ENCODE data around the gene RNF148. TPM values are rescaled to one million over a fixed set of nuclear protein-coding genes. Genes with fewer than 3 reads are reported as not detected.

Gene RNF148
- total RNA-seq, 4 donors from 2014 or later: 0.96 to 15.0 (median 1.5) TPM

DNA sequence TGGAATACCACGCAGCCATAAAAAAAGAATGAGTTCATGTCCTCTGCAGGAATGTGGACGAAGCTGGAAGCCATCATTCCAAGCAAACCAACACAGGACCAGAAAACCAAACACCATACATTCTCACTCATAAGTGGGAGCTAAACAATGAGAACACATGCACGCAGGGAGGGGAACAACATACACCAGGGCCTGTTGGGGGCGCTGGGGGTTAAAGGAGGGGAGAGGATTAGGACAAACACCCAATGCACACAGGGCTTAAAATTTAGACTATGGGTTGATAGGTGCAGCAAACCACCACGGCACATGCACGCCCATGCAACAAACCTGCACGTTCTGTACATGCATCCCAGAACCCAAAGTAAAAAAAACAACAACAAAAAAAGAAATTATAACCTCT is 27.1 kb downstream of the RNF148 start:
- WGBS, 2 donors (ENCODE audit: low coverage in 1 of 2): 81 to 88% methylated on average over 2 to 7 of the region's 7 CpGs
- intact Hi-C loops (cut with DNase I; ENCODE audit: low total_unique reads) (no loop called here), in situ Hi-C loops (cut with MboI; ENCODE audit: low pct_ligation_motif_present in 1 of 4, low pct_unique_long_range_greater_than_20kb in 1 of 4, low sequenced_read_pairs in 3 of 4) (loop anchor here in 1 of 4 donors (25.0 kb wide), 1 partner anchor 88 kb away; no protein-coding TSS in a partner anchor)
- no peak for TF ChIP-seq EP300 (IDR thresholded peaks at IDR 0.05; ENCODE audit: low read depth)
- TF ChIP-seq POLR2AphosphoS5 (IDR thresholded peaks at IDR 0.05): no peak
- TF ChIP-seq, protein P1, sequence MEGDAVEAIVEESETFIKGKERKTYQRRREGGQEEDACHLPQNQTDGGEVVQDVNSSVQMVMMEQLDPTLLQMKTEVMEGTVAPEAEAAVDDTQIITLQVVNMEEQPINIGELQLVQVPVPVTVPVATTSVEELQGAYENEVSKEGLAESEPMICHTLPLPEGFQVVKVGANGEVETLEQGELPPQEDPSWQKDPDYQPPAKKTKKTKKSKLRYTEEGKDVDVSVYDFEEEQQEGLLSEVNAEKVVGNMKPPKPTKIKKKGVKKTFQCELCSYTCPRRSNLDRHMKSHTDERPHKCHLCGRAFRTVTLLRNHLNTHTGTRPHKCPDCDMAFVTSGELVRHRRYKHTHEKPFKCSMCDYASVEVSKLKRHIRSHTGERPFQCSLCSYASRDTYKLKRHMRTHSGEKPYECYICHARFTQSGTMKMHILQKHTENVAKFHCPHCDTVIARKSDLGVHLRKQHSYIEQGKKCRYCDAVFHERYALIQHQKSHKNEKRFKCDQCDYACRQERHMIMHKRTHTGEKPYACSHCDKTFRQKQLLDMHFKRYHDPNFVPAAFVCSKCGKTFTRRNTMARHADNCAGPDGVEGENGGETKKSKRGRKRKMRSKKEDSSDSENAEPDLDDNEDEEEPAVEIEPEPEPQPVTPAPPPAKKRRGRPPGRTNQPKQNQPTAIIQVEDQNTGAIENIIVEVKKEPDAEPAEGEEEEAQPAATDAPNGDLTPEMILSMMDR (IDR thresholded peaks at IDR 0.05): no peak
- TF ChIP-seq POLR2A (IDR thresholded peaks at IDR 0.05): no peak
- Histone ChIP-seq H3K27ac (no peak overlapping the region), H3K27me3 (no peaks in the 10 kb centered on the region), H3K9me3 (no peaks in the 10 kb centered on the region), H3K4me1 (peaks cover 0 to 5% (median 0%) of the 10 kb centered on the region in 4 donors), H3K4me3 (no peak overlapping the region), H3K36me3 (no peaks in the 10 kb centered on the region)
- DNase-seq: no peak

DNA sequence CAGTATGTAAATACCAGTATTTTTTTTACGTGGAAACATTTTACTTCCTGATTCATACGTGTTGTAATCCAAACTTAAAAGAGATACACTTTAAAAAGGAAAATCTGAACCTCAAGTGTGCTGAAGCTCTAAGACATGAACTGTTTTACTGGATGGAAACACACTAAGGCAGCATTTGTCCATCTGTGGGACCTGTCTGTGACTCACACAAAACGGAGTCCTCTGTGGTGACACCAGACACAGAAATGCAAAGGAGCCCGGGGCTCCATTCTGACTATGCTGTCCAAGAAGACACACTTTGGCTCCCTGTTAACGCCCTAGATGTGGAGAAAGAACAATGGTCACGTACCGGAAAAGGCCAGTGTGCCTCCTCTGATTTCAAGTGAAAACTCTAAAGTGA is 27.7 kb downstream of the RNF148 start:
- Histone ChIP-seq H3K36me3 (no peaks in the 10 kb centered on the region), H3K4me3 (no peak overlapping the region), H3K9me3 (no peaks in the 10 kb centered on the region), H3K4me1 (peaks cover 0 to 5% (median 0%) of the 10 kb centered on the region in 4 donors), H3K27ac (no peak overlapping the region), H3K27me3 (no peaks in the 10 kb centered on the region)
- TF ChIP-seq POLR2AphosphoS5 (IDR thresholded peaks at IDR 0.05) (no peak), POLR2A (IDR thresholded peaks at IDR 0.05) (no peak), EP300 (IDR thresholded peaks at IDR 0.05; ENCODE audit: low read depth) (no peak)
- TF ChIP-seq, protein P1 (IDR thresholded peaks at IDR 0.05): no peak
- no peak for DNase-seq
- in situ Hi-C loops (cut with MboI; ENCODE audit: low pct_ligation_motif_present in 1 of 4, low pct_unique_long_range_greater_than_20kb in 1 of 4, low sequenced_read_pairs in 3 of 4): loop anchor here in 1 of 4 donors (25.0 kb wide), 1 partner anchor 88 kb away; no protein-coding TSS in a partner anchor
- intact Hi-C loops (cut with DNase I; ENCODE audit: low total_unique reads): no loop called here
- 41 to 61% methylated on average over 6 to 7 of the region's 7 CpGs for WGBS, 2 donors (ENCODE audit: low coverage in 1 of 2)

DNA sequence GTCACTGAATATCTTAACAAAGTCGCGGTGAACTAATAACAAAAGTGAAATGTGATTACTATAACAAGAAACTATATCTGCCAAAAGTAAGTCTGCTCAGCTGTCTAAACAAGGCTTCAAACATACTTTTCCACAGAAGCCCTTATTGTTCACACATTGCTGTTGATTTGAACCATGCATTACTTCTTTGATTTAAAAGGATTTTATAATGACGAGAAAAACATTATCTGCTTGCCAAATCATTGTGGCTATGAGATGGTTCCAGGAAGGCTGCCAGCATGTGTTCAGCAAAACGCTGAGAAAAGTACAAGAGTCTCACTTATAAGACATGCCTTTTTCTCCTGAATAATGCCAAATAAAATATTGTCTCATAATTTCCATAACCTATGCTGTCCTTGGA is 28.2 kb downstream of the RNF148 start:
- in situ Hi-C loops (cut with MboI; ENCODE audit: low pct_ligation_motif_present in 1 of 4, low pct_unique_long_range_greater_than_20kb in 1 of 4, low sequenced_read_pairs in 3 of 4): no loop called here
- peaks cover 0 to 3% (median 0%) of the 10 kb centered on the region in 4 donors for H3K4me1 ChIP-seq
- TF ChIP-seq, protein P1 (IDR thresholded peaks at IDR 0.05): no peak
- TF ChIP-seq EP300 (IDR thresholded peaks at IDR 0.05; ENCODE audit: low read depth) (no peak), POLR2A (IDR thresholded peaks at IDR 0.05) (no peak), POLR2AphosphoS5 (IDR thresholded peaks at IDR 0.05) (no peak)
- no peaks in the 10 kb centered on the region for H3K36me3 ChIP-seq
- no peaks in the 10 kb centered on the region for H3K9me3 ChIP-seq
- WGBS, 2 donors (ENCODE audit: low coverage in 1 of 2): 24 to 30% methylated on average over 4 of the region's 4 CpGs
- H3K27ac ChIP-seq: no peak overlapping the region
- intact Hi-C loops (cut with DNase I; ENCODE audit: low total_unique reads): no loop called here
- no peaks in the 10 kb centered on the region for H3K27me3 ChIP-seq
- H3K4me3 ChIP-seq: no peak overlapping the region
- no peak for DNase-seq

DNA sequence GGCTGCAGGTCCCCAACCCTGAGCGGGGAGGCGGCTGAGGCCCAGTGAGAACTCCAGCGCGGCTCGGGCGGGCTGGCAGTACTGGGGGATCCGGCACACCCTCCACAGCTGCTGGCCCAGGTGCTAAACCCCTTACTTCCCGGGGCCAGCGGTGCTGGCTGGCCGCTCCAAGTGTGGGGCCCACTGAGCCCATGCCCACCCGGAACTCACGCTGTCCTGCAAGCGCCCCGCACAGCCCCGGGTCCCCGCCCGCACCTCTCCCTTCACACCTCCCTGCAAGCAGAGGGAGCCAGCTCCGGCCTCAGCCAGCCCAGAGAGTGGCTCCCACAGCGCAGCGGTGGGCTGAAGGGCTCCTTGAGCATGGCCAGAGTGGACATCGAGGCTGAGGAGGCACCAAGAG is 28.8 kb downstream of the RNF148 start:
- H3K27ac ChIP-seq: no peak overlapping the region
- no peaks in the 10 kb centered on the region for H3K36me3 ChIP-seq
- DNase-seq: no peak
- H3K4me1 ChIP-seq: no peaks in the 10 kb centered on the region
- no peaks in the 10 kb centered on the region for H3K27me3 ChIP-seq
- TF ChIP-seq EP300 (IDR thresholded peaks at IDR 0.05; ENCODE audit: low read depth): no peak
- no peak for TF ChIP-seq POLR2AphosphoS5 (IDR thresholded peaks at IDR 0.05)
- TF ChIP-seq, protein P1 (IDR thresholded peaks at IDR 0.05): no peak
- no peak for TF ChIP-seq POLR2A (IDR thresholded peaks at IDR 0.05)
- WGBS, 2 donors (ENCODE audit: low coverage in 1 of 2): 93 to 100% methylated on average over 1 to 10 of the region's 21 CpGs
- in situ Hi-C loops (cut with MboI; ENCODE audit: low pct_ligation_motif_present in 1 of 4, low pct_unique_long_range_greater_than_20kb in 1 of 4, low sequenced_read_pairs in 3 of 4): no loop called here
- H3K4me3 ChIP-seq: no peak overlapping the region
- no peaks in the 10 kb centered on the region for H3K9me3 ChIP-seq
- intact Hi-C loops (cut with DNase I; ENCODE audit: low total_unique reads): no loop called here
